Stimulated activated effector memory CD8-positive, alpha-beta T cell treated with anti-CD3 and anti-CD28 coated beads, Interleukin-12 subunit alpha, Interleukin-12 subunit beta, amount 100 ng/mL, for 72 hours (primary cell): Measurements from ENCODE around the gene KCND3.
"Not testable (repeated sequence)": the region's sequence is repeated elsewhere in the genome, so short reads cannot be mapped to it uniquely, and the experiment has no call there.

Source experiments
- ATAC-seq: fragments of 150-1000 bp; cut with Tn5 transposase; 2 replicates; pipeline ENCODE4 v1.10.0; 2021
- DNase-seq, 2 donors: peaks; one replicate each; pipeline ENCODE4 v3.0.0; 2021 to 2022; ENCODE audit warnings: low spot score in 2 of 2
- H3K27ac Mint-ChIP-seq: one replicate; pipeline ENCODE4 v1.8.0; 2022; ENCODE audit warnings: mild to moderate bottlenecking, mixed read lengths
- H3K36me3 Mint-ChIP-seq: one replicate; pipeline ENCODE4 v1.8.0; 2022; ENCODE audit warnings: mild to moderate bottlenecking, mixed read lengths
- H3K4me1 Mint-ChIP-seq: one replicate; pipeline ENCODE4 v1.8.0; 2022; ENCODE audit warnings: mixed read lengths
- H3K4me3 Mint-ChIP-seq: one replicate; pipeline ENCODE4 v1.8.0; 2022; ENCODE audit warnings: mild to moderate bottlenecking, mixed read lengths
- H3K9me3 Mint-ChIP-seq: one replicate; pipeline ENCODE4 v1.8.0; 2022; ENCODE audit warnings: mixed read lengths

KCND3 gene

GRCh38 chr1:111745675-111746613 lies 243.5 kb downstream of the KCND3 start:
- DNase-seq = no peak

DNA sequence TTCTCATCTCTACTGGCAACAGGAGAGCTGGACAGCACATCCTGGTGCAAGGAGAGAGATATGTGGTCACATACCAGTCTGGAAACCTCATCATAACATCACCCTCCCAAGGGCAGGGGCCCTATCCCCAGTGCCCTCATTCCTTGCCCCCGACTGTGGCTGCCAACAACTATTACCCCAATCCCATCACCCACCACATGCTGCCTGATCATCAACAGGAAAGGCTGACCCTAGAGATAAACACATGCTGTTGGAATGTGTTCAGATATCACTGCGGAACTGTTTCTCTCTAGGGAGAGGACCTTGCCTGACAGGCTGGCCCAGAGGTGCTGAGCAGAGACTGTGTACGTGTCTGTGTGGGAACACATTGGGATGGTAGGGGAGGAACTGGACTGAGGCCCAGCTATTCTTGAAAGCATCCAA lies 245.8 kb downstream of the KCND3 start:
- no peak for ATAC-seq
- Mint-ChIP-seq H3K4me3 (no peak overlapping the region), H3K9me3 (no peaks in the 10 kb centered on the region), H3K4me1 (peaks cover 32% of the 10 kb centered on the region), H3K36me3 (no peaks in the 10 kb centered on the region), H3K27ac (no peak overlapping the region)
- DNase-seq = no peak

More at GRCh38 chr1:111745675-111746613, 243.5 kb downstream of the KCND3 start:
- no peaks in the 10 kb centered on the region for H3K9me3 Mint-ChIP-seq
- no peak overlapping the region for H3K4me3 Mint-ChIP-seq
- H3K36me3 Mint-ChIP-seq = no peaks in the 10 kb centered on the region
- ATAC-seq = no peak
- H3K4me1 Mint-ChIP-seq = peaks cover 14% of the 10 kb centered on the region
- H3K27ac Mint-ChIP-seq = no peak overlapping the region

GRCh38 chr1:111742938-111743549 lies 246.4 kb downstream of the KCND3 start:
- DNase-seq (no peak), ATAC-seq (no peak)
- Mint-ChIP-seq H3K27ac (no peak overlapping the region), H3K36me3 (no peaks in the 10 kb centered on the region), H3K9me3 (no peaks in the 10 kb centered on the region), H3K4me1 (peaks cover 37% of the 10 kb centered on the region), H3K4me3 (no peak overlapping the region)

DNA sequence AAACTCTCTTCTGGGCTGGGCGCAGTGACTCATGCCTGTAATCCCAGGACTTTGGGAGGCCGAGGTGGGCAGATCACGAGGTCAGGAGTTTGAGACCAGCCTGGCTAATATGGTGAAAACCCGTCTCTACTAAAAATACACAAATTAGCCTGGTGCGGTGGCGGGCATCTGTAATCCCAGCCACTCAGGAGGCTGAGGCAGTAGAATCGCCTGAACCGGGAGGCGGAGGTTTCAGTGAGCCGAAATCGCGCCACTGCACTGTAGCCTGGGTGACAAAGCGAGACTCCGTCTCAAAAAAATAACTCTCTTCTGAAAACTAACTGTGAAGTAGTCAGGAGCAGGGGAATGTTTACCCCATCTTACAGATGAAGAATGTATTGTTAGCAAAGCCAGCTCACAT lies 247.2 kb downstream of the KCND3 start:
- not testable (repeated sequence) for H3K27ac Mint-ChIP-seq, ATAC-seq, DNase-seq, H3K9me3 Mint-ChIP-seq, H3K4me3 Mint-ChIP-seq, H3K36me3 Mint-ChIP-seq
- peaks cover 38% of the 10 kb centered on the region for H3K4me1 Mint-ChIP-seq

- DNase-seq (peak; percentile 11 to 68), ATAC-seq (peak; percentile 4)
- Mint-ChIP-seq H3K36me3 (no peaks in the 10 kb centered on the region), H3K9me3 (no peaks in the 10 kb centered on the region), H3K4me1 (peaks cover 33% of the 10 kb centered on the region), H3K27ac (no peak overlapping the region), H3K4me3 (peak overlapping the region; percentile 85)
These were observed 249.3 kb downstream of the KCND3 start for GRCh38 chr1:111739925-111740765.

DNA sequence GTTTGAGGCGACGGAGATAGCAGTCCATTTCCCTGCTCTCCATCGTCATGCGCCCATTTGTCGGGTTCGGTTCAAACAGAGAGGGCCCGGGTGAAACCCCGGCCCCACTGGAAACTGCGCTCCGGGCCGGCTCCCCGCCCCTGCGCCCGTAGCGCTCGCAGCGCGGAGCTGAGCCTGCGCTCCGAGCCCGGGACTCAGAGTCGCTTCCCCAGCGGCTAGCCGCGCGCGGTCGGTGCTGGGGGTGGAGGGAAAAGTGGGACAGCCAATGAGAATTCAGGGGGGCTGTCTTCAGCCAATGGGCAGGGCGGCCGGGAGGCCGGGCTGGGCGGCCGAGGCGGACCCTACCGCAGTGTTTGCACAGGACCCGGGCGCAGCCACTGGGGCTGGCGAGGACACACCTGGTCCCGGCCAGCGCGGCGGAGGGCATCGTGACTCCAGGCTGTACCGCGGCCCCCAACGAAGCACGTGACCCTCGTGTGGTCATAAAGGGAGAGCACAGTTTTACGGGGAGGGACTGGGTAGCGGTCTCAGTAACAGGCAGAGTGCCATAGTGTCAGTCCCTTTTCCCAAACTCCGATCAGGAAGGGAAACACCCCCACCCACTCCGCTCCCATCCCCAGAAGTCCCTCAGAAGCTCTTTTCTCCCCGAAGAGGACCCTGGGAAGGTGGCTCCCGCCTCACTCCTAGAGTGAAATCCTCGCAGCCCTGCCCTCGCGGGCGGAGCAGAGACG lies 250.1 kb downstream of the KCND3 start, which contains the start of gene INKA2:
INKA2 (minus strand) TSS at position 202 of the 731 bp plus-strand sequence; CDS start at position 49, 153 bp downstream.
- ATAC-seq = peak; percentile 88
- Mint-ChIP-seq H3K9me3 (no peaks in the 10 kb centered on the region), H3K4me1 (peaks cover 33% of the 10 kb centered on the region), H3K4me3 (peak within 1 kb of the TSS; percentile 85), H3K36me3 (no peaks in the 10 kb centered on the region), H3K27ac (peak within 1 kb of the TSS; percentile 87)
- DNase-seq = peak; percentile 71 to 90

DNA sequence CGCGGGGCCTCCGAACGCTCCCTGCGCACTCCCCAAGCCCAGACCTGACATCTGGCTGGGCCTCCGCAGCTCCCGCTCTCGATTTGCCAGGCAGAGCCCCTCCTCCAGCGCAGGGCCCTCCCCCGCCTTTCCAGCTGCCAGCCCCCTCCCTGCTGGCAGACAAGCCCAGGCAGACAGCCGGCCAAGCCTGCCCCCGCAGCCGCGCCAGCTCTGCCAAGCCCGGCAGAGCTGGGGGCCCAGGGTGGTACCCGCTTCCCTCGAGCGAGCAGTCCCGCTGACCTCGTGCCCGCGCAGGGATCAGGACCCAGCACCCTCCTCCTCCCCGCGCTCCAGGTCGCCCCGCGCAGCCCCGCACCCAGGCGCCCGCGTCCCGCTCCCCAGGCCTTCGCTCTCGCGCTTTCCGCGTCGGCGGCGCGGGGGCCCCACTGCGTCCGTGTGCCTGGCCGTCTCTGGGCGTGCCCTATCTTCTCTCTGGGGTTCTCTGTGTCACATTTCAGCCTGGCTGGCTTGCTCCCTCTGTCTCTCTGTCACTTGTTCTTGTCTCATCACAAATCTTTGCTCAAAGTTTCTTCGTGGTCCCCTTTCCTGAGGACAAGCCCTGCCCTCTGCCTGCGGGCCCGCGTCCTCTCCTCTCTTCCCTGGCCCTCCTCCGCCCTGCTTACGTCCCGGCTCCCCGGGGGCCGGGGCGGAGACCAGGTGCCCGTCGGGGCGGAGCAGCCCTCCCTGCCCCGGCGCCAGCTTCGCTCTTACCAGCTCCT lies 250.9 kb downstream of the KCND3 start:
- ATAC-seq (peak; percentile 72), DNase-seq (peak in 1 of 2 donors; percentile 85)
- H3K9me3 Mint-ChIP-seq = no peaks in the 10 kb centered on the region
- H3K4me1 Mint-ChIP-seq = peaks cover 33% of the 10 kb centered on the region
- H3K27ac Mint-ChIP-seq = peak overlapping the region; percentile 87
- no peaks in the 10 kb centered on the region for H3K36me3 Mint-ChIP-seq
- H3K4me3 Mint-ChIP-seq = peak overlapping the region; percentile 85

- Mint-ChIP-seq H3K27ac (peak overlapping the region; percentile 30), H3K4me3 (peak overlapping the region; percentile 85), H3K4me1 (peaks cover 37% of the 10 kb centered on the region), H3K9me3 (no peaks in the 10 kb centered on the region), H3K36me3 (no peaks in the 10 kb centered on the region)
- ATAC-seq = no peak
- DNase-seq = no peak
These were observed 251.4 kb downstream of the KCND3 start for GRCh38 chr1:111738133-111738435.

- Mint-ChIP-seq H3K4me1 (peaks cover 39% of the 10 kb centered on the region), H3K4me3 (peak overlapping the region; percentile 85), H3K27ac (peak overlapping the region; percentile 30), H3K36me3 (no peaks in the 10 kb centered on the region), H3K9me3 (no peaks in the 10 kb centered on the region)
- ATAC-seq (no peak), DNase-seq (no peak)
These were observed 252.0 kb downstream of the KCND3 start for GRCh38 chr1:111737216-111738132.

DNA sequence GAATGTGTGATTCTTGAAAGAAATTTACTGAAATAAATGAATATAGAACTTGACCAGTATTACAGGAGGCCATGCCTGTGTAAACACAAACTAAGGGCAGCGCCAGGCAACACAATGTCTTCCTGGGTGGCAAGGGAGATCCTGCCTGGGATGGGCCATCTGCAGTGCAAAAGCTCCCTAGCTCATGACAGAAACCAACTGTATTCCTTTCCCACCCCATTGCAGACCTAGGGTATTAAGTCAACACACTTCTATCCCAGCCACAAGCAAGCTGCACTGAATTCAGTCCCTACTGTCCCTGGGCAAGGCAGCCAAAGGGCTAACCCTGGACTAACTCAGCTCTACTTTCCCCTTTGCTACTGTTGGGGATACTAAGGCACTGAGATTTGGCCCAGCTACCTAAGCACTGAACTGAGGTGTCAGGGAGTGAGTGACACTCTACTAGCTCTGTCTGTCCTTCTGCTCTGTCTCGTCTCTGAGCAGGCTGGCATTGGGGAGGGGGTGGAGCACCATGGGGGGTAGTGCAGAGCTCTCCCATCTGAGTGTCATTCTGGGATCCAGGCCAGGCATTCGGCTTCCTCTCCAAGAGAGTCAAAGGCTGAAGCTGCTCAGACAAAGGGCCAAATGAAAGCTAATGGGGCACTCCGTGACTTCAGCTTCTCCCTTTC lies 252.8 kb downstream of the KCND3 start:
- Mint-ChIP-seq H3K27ac (no peak overlapping the region), H3K4me3 (no peak overlapping the region), H3K36me3 (no peaks in the 10 kb centered on the region), H3K9me3 (no peaks in the 10 kb centered on the region), H3K4me1 (peaks cover 39% of the 10 kb centered on the region)
- no peak for ATAC-seq
- DNase-seq = no peak

DNA sequence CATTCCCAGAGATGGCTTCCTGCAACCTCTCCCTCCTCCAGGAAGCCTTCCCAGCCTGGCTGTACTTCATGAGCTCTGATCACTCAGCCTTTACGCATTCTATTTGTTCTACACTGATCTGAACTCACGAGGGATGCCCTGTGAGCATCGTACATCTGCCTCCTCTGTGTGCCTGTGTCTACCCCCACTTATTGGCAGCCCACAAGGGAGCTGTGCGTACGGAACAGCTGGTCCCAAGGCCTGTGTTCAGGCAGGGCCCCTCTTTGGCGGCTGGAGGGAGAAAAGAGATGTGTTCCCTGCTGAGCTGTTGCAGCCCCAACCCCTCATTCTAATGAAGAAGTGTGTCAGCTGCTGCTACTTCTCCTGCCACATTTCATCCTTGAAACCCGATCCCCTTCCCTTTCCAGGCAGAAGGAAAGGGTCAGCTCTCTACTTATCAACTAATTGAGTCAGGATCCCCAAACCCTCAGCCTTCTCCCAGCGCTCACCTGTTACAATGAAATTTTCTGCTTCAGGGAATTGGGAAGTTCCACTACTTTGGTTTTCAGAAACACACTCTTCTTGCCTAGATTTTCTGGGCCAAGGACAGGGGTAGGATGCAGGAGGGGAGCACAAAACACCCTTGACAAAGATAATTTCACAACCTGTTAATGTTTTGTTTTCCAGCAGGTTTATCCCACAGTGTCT lies 253.5 kb downstream of the KCND3 start:
- Mint-ChIP-seq H3K27ac (no peak overlapping the region), H3K9me3 (no peaks in the 10 kb centered on the region), H3K4me1 (peaks cover 39% of the 10 kb centered on the region), H3K36me3 (no peaks in the 10 kb centered on the region), H3K4me3 (no peak overlapping the region)
- DNase-seq (no peak), ATAC-seq (no peak)

DNA sequence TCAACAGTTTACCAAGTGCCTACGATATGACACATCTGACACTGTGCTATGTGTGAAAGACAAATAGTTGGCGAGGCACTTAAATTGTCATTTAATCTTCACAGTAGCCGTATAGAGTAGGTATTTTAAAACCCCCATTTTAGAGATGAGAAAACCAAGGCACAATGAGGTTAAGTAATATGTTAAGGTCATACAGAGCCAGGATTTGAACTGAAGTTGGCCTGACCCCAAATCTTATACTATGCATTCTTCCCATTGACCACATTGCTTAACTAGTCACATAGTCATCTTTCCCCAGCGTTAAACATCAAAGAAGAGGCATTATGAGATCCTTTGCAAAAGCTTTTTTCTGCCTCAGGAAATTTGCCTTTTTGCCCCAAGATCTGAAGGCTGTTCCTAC lies 254.1 kb downstream of the KCND3 start:
- no peak overlapping the region for H3K4me3 Mint-ChIP-seq
- no peak for ATAC-seq
- H3K9me3 Mint-ChIP-seq = no peaks in the 10 kb centered on the region
- no peak for DNase-seq
- H3K4me1 Mint-ChIP-seq = peaks cover 32% of the 10 kb centered on the region
- H3K27ac Mint-ChIP-seq = no peak overlapping the region
- H3K36me3 Mint-ChIP-seq = no peaks in the 10 kb centered on the region
